HepG2 (cell line): Measurements from ENCODE around the gene LATS2. TPM values are rescaled to one million over a fixed set of nuclear protein-coding genes. Genes with fewer than 3 reads are reported as not detected.
A peak's percentile ranks its signal among the peaks of the same experiment; 100 is the strongest.

Experiments
- AGO2 ChIP-seq: fragments of 200-400 bp; formaldehyde crosslinking; optimal IDR thresholded peaks from 2 replicates; pipeline ENCODE3; 2017; ENCODE audit warnings: mild to moderate bottlenecking, low read depth, low read length, moderate library complexity
- CREB3 ChIP-seq: sonication (generic); formaldehyde crosslinking; IDR thresholded peaks from 2 replicates; pipeline ENCODE4 v1.5.0; 2020; ENCODE audit warnings: missing genetic modification reagents
- FOXP4 ChIP-seq: sonication (generic); formaldehyde crosslinking; IDR thresholded peaks from 2 replicates; pipeline ENCODE4 v1.4.0; 2020; ENCODE audit warnings: missing genetic modification reagents
- KDM5B ChIP-seq: sonication (generic); formaldehyde crosslinking; IDR thresholded peaks from 2 replicates; pipeline ENCODE4 v1.4.0; 2020; ENCODE audit warnings: missing genetic modification reagents, mild to moderate bottlenecking, borderline replicate concordance
- PAX8 ChIP-seq: sonication (generic); formaldehyde crosslinking; IDR thresholded peaks from 2 replicates; pipeline ENCODE4 v1.8.0; 2022; ENCODE audit warnings: mild to moderate bottlenecking, missing genetic modification reagents, borderline replicate concordance
- PAXIP1 ChIP-seq: sonication (generic); formaldehyde crosslinking; conservative IDR thresholded peaks from 2 replicates; pipeline ENCODE4 v1.4.0; 2020; ENCODE audit warnings: mild to moderate bottlenecking, missing genetic modification reagents, moderate library complexity
- POGZ ChIP-seq: sonication (generic); formaldehyde crosslinking; IDR thresholded peaks from 2 replicates; pipeline ENCODE4 v1.4.0; 2020; ENCODE audit warnings: mild to moderate bottlenecking, missing genetic modification reagents
- PRPF4 ChIP-seq: fragments of 200-400 bp; formaldehyde crosslinking; IDR thresholded peaks from 2 replicates; pipeline ENCODE4 v1.6.1; 2016; ENCODE audit warnings: low read length, low read depth; ENCODE audit not compliant: poor library complexity, severe bottlenecking
- RXRB ChIP-seq: IDR thresholded peaks from 2 replicates; pipeline ENCODE4 v1.6.1; 2016; ENCODE audit warnings: borderline replicate concordance, missing genetic modification reagents, missing compliant biosample characterization
- SIN3B ChIP-seq: fragments of 150-350 bp; IDR thresholded peaks from 2 replicates; pipeline ENCODE4 v1.6.1; 2014; ENCODE audit warnings: low read length
- SNAPC5 ChIP-seq: sonication (generic); formaldehyde crosslinking; IDR thresholded peaks from 2 replicates; pipeline ENCODE4 v1.8.1; 2023; ENCODE audit warnings: mild to moderate bottlenecking, missing genetic modification reagents, borderline replicate concordance
- TAF1 ChIP-seq: sonication (generic); formaldehyde crosslinking; IDR thresholded peaks from 2 replicates; pipeline ENCODE4 v1.4.0; 2020; ENCODE audit warnings: missing genetic modification reagents
- TAF15 ChIP-seq: fragments of 200-400 bp; formaldehyde crosslinking; IDR thresholded peaks from one replicate; pipeline ENCODE4 v1.6.1; 2018; ENCODE audit warnings: mild to moderate bottlenecking, low read depth, low read length; ENCODE audit not compliant: poor library complexity, severe bottlenecking
- TFE3 ChIP-seq: IDR thresholded peaks from 2 replicates; pipeline ENCODE4 v1.6.1; 2016
- ZNF160 ChIP-seq: sonication (generic); formaldehyde crosslinking; IDR thresholded peaks from 2 replicates; pipeline ENCODE4 v1.8.0; 2022; ENCODE audit warnings: mild to moderate bottlenecking, inconsistent platforms, missing genetic modification reagents
- ZNF441 ChIP-seq: sonication (generic); formaldehyde crosslinking; IDR thresholded peaks from 2 replicates; pipeline ENCODE4 v1.7.0; 2021; ENCODE audit warnings: missing genetic modification reagents, borderline replicate concordance
- ZNF850 ChIP-seq: sonication (generic); formaldehyde crosslinking; conservative IDR thresholded peaks from 2 replicates; pipeline ENCODE4 v1.9.0; 2021; ENCODE audit warnings: mild to moderate bottlenecking, missing genetic modification reagents
- polyA plus RNA-seq, 8 experiments: library from polyadenylated mRNA; depleted of rRNA in 3 of 8; stranded (reverse) in 7 of 8; unstranded in 1 of 8; fragments of >200 nt; fragmentation: Illumina TruSeq in 4 of 8; extraction: Trizol in 4 of 8; gene quantifications; 2 replicates each; pipeline versions ENCODE4 v1.2.1 to v1.2.3, GENCODE V29; 2011 to 2016; ENCODE audit warnings: low read depth in 4 of 8, missing spikeins in 1 of 8, mixed read lengths in 1 of 8; ENCODE audit not compliant: insufficient read depth in 1 of 8
- total RNA-seq, 5 experiments: library from RNA; depleted of rRNA; stranded (reverse); fragments of >200 nt; fragmentation: Illumina TruSeq; extraction: Trizol; gene quantifications; 2 replicates each; pipeline ENCODE4 v1.2.3, GENCODE V29; 2016; ENCODE audit warnings: low read depth in 1 of 5
- TF ChIP-seq, protein P1 (sequence below): IDR thresholded peaks from 2 replicates; pipeline ENCODE4 v1.6.1; 2012; ENCODE audit warnings: low read depth, low read length, improper control_type of control experiment

Gene LATS2
- total and polyA plus RNA-seq, 2 of the 13 experiments (the other 11 are each of a cell fraction or from before 2014, with no cell fraction given) = 7.3 to 8.5 TPM

- peak; percentile 97 for TF ChIP-seq TAF15
- 0 out of 2 replicates have a peak, but pooled peaks have one; percentile 9 for TF ChIP-seq ZNF441 (CRISPR knock-in tag)
- TF ChIP-seq PRPF4 = no peak
- TF ChIP-seq RXRB = no peak
- TF ChIP-seq ZNF160 (CRISPR knock-in tag) = no peak
- no peak for TF ChIP-seq PAX8
- TF ChIP-seq SIN3B = peak; percentile 54; the same call in 1 of the 2 replicates
- peak; percentile 53; the same call in 1 of the 2 replicates for TF ChIP-seq POGZ (CRISPR knock-in tag)
- peak; percentile 78 for TF ChIP-seq TAF1 (CRISPR knock-in tag)
- no peak for TF ChIP-seq SNAPC5 (CRISPR knock-in tag)
- TF ChIP-seq TFE3 (CRISPR knock-in tag) = peak; percentile 80
- TF ChIP-seq, protein P1, sequence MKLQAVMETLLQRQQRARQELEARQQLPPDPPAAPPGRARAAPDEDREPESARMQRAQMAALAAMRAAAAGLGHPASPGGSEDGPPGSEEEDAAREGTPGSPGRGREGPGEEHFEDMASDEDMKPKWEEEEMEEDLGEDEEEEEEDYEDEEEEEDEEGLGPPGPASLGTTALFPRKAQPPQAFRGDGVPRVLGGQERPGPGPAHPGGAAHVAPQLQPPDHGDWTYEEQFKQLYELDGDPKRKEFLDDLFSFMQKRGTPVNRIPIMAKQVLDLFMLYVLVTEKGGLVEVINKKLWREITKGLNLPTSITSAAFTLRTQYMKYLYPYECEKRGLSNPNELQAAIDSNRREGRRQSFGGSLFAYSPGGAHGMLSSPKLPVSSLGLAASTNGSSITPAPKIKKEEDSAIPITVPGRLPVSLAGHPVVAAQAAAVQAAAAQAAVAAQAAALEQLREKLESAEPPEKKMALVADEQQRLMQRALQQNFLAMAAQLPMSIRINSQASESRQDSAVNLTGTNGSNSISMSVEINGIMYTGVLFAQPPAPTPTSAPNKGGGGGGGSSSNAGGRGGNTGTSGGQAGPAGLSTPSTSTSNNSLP = no peak
- TF ChIP-seq ZNF850 (CRISPR knock-in tag) = 0 out of 2 replicates have a peak, but pooled peaks have one; percentile 30
- peak; percentile 56; the same call in 1 of the 2 replicates for TF ChIP-seq FOXP4 (CRISPR knock-in tag)
- TF ChIP-seq AGO2 = peak; percentile 44
- no peak for TF ChIP-seq CREB3 (CRISPR knock-in tag)
- TF ChIP-seq KDM5B (CRISPR knock-in tag) = peak; percentile 57; the same call in 1 of the 2 replicates
- TF ChIP-seq PAXIP1 (CRISPR knock-in tag) = peak; percentile 71; the same call in 1 of the 2 replicates
Observed at GRCh38 chr13:21061029-21061763, at the start of gene LATS2 (continued).
